Lower leg skin (tissue), 4 donors: Measurements from ENCODE around the gene GRAMD1A. TPM values are rescaled to one million over a fixed set of nuclear protein-coding genes. Genes with fewer than 3 reads are reported as not detected.

Experiments used
- DNase-seq, 2 donors: peaks; one replicate each; pipeline ENCODE4 v3.0.0-alpha.2; 2019; ENCODE audit warnings: low spot score in 2 of 2
- H3K4me3 ChIP-seq: fragments of 200-600 bp; sonication (generic); 2 replicates; pipeline ENCODE4 v1.5.1; 2017; ENCODE audit warnings: mild to moderate bottlenecking, low read depth; ENCODE audit not compliant: poor library complexity, severe bottlenecking
- CTCF ChIP-seq, 3 donors: fragments of 450-650 bp; IDR thresholded peaks; one replicate each; pipeline ENCODE4 v1.5.1; 2016; ENCODE audit warnings: antibody characterized with exemption in 3 of 3, mild to moderate bottlenecking in 3 of 3, moderate library complexity in 2 of 3
- POLR2A ChIP-seq, 2 donors: fragments of 450-650 bp; IDR thresholded peaks; one replicate each; pipeline ENCODE4 v1.6.1; 2016 to 2017; ENCODE audit warnings: antibody characterized with exemption in 2 of 2, mild to moderate bottlenecking in 1 of 2, moderate library complexity in 1 of 2
- WGBS, 2 donors: methylation state at CpG; one replicate each; pipeline ENCODE4 v1.1.5; 2018; 5-methylcytosine and 5-hydroxymethylcytosine counted together
- intact Hi-C: fragments of 100-400 bp; cut with DNase I; formaldehyde crosslinking; loops from one replicate; pipeline ENCODE4 v1.15.0; 2023; ENCODE audit warnings: low total_unique reads
- total RNA-seq, 4 donors: library from RNA; depleted of rRNA; stranded (reverse); fragments of >200 nt; gene quantifications; one replicate each; pipeline ENCODE4 v1.1.0, GENCODE V29; 2016

Gene GRAMD1A
- total RNA-seq, 4 donors from 2014 or later = 12.6 to 49.2 (median 20.3) TPM

- intact Hi-C loops = no loop called here
- WGBS, 2 donors = 94 to 97% methylated on average over 17 to 18 of the region's 25 CpGs
- TF ChIP-seq POLR2A (IDR thresholded peaks at IDR 0.05) = no peak
- TF ChIP-seq CTCF (IDR thresholded peaks at IDR 0.05) = no peak
- DNase-seq = no peak
- H3K4me3 ChIP-seq = no peak overlapping the region
Measured at GRCh38 chr19:35021596-35021995, 21.5 kb downstream of the GRAMD1A start.

DNA sequence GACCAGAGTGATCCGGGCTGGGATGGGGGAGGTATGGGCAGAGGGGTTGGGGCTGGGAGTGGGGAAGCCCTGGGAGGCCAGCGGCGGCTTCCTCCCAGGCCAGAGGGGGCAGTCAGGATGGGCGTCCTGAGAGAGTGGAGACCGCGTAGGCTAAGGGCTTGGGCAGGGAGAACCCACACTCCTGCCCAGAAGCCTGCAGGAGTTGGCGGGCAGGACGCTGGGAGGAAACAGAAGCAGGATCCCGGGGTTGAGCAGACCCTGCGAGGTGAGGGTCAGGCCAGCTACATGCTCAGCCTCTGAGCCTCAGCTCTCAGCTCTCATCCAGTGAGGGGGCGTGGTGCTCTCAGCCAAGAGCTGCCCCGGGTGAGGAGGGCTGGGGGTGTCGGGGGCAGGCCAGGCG is 22.3 kb downstream of the GRAMD1A start:
- WGBS, 2 donors = 81 to 90% methylated on average over 12 to 13 of the region's 14 CpGs
- no peak for DNase-seq
- no peak overlapping the region for H3K4me3 ChIP-seq
- intact Hi-C loops = no loop called here
- TF ChIP-seq CTCF (IDR thresholded peaks at IDR 0.05) (no peak), POLR2A (IDR thresholded peaks at IDR 0.05) (no peak)

- 76 to 91% methylated on average over 12 to 18 of the region's 19 CpGs for WGBS, 2 donors
- no peak for DNase-seq
- H3K4me3 ChIP-seq = no peak overlapping the region
- intact Hi-C loops = no loop called here
- TF ChIP-seq POLR2A (IDR thresholded peaks at IDR 0.05) (no peak), CTCF (IDR thresholded peaks at IDR 0.05) (no peak)
Measured at GRCh38 chr19:35023428-35023827, 23.3 kb downstream of the GRAMD1A start.

GRCh38 chr19:35024095-35024494 is 24.0 kb downstream of the GRAMD1A start:
- 89 to 90% methylated on average over 6 of the region's 6 CpGs for WGBS, 2 donors
- DNase-seq = no peak
- intact Hi-C loops = no loop called here
- no peak overlapping the region for H3K4me3 ChIP-seq
- no peak for TF ChIP-seq POLR2A (IDR thresholded peaks at IDR 0.05)
- TF ChIP-seq CTCF (IDR thresholded peaks at IDR 0.05) = no peak

GRCh38 chr19:35025969-35026368 is 25.8 kb downstream of the GRAMD1A start:
- intact Hi-C loops = no loop called here
- 88 to 90% methylated on average over 18 to 21 of the region's 21 CpGs for WGBS, 2 donors
- H3K4me3 ChIP-seq = no peak overlapping the region
- DNase-seq = no peak
- TF ChIP-seq POLR2A (IDR thresholded peaks at IDR 0.05) = no peak
- no peak for TF ChIP-seq CTCF (IDR thresholded peaks at IDR 0.05)

- 82 to 87% methylated on average over 6 of the region's 6 CpGs for WGBS, 2 donors
- no peak for TF ChIP-seq POLR2A (IDR thresholded peaks at IDR 0.05)
- TF ChIP-seq CTCF (IDR thresholded peaks at IDR 0.05) = no peak
- DNase-seq = no peak
- H3K4me3 ChIP-seq = no peak overlapping the region
- intact Hi-C loops = no loop called here
Measured at GRCh38 chr19:35026418-35026817, 26.3 kb downstream of the GRAMD1A start.
